ENCODE results near the gene ERVFRD-1. TPM values are rescaled to one million over a fixed set of nuclear protein-coding genes. Genes with fewer than 3 reads are reported as not detected.

The ERVFRD-1 gene
- polyA plus RNA-seq, 1 donor (not counting 4 experiments of a cell fraction or from before 2014, with no cell fraction given): not detected

DNA sequence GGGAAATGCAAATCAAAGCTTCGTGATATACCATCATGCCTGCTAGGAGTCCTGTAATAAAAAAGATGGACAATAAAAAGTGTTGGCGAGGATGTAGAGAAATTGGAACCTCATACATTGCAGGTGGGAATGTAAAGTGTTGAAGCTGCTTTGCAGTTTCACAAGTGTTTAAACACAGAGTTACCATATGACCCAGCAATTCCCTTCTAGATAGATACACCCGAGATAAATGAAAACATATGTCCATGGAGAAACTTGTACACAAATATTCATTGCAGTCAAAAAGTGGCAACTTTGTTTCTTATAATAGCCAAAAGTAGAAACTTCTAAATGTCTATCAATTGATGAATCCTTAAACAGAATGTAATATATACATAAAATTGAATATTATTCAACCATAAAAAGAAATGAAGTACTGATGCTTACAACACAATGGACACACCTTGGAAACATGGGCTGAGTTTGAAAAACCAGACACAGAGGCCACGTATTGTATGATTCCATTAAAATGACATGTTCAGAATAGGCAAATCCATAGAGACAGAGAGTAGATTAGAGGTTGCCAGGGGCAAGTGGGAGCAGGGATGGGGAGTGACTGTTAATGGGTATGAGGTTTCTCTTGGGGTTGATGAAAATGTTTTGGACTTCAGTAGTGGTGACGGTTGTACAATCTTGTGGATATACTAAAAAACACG is 20.8 kb upstream of the ERVFRD-1 start:
- FAIRE-seq: no peak
- H3K79me2 ChIP-seq (ENCODE audit: control insufficient read depth, insufficient read depth, low read length): peaks cover 43% of the 10 kb centered on the region

DNA sequence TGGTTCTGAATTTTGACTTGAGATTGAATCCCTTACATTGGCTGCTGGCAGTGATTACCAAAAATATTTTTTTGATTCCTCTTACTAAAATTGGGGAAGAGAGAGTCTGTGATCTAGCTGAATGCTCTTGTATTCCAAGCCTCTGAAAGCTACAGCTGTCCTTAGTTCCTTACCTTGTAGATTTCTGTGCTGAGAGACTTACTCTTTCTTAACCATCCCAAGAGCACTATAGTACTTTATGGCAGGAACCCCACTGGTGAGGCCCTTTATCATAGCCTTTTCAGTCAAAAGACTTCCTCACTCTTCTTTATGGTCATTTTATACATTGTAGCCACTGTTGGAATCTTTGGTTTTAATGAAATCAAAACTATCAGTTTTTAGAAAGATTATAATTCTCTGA is 19.1 kb upstream of the ERVFRD-1 start:
- TF ChIP-seq, protein P1, sequence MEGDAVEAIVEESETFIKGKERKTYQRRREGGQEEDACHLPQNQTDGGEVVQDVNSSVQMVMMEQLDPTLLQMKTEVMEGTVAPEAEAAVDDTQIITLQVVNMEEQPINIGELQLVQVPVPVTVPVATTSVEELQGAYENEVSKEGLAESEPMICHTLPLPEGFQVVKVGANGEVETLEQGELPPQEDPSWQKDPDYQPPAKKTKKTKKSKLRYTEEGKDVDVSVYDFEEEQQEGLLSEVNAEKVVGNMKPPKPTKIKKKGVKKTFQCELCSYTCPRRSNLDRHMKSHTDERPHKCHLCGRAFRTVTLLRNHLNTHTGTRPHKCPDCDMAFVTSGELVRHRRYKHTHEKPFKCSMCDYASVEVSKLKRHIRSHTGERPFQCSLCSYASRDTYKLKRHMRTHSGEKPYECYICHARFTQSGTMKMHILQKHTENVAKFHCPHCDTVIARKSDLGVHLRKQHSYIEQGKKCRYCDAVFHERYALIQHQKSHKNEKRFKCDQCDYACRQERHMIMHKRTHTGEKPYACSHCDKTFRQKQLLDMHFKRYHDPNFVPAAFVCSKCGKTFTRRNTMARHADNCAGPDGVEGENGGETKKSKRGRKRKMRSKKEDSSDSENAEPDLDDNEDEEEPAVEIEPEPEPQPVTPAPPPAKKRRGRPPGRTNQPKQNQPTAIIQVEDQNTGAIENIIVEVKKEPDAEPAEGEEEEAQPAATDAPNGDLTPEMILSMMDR (optimal IDR thresholded peaks at IDR 0.05 in 1 of 3, IDR thresholded peaks at IDR 0.05 in 1 of 3, conservative IDR thresholded peaks at IDR 0.05 in 1 of 3; ENCODE audit: extremely low read depth in 1 of 3, insufficient read depth in 2 of 3, low read length in 3 of 3): no peak
- no peak for TF ChIP-seq EZH2 (IDR thresholded peaks at IDR 0.05; ENCODE audit: low read length)
- no peak overlapping the region for H3K4me3 ChIP-seq (ENCODE audit: control insufficient read depth in 2 of 3, extremely low read depth in 1 of 3, insufficient read depth in 2 of 3, low read depth in 1 of 3, low read length in 3 of 3)
- no peak overlapping the region for H3K27ac ChIP-seq (ENCODE audit: control insufficient read depth, insufficient read depth, low read length)
- H3K9me3 ChIP-seq (ENCODE audit: control insufficient read depth, low read depth, low read length): no peaks in the 10 kb centered on the region
- no peak overlapping the region for H3K9ac ChIP-seq (ENCODE audit: control insufficient read depth, extremely low read depth, insufficient read depth, low read length)
- H2AFZ ChIP-seq (ENCODE audit: control insufficient read depth, low read length): no peak overlapping the region
- DNase-seq (ENCODE audit: low read depth, low spot score) (no peak), FAIRE-seq (no peak)
- no peak overlapping the region for H3K4me2 ChIP-seq (ENCODE audit: control insufficient read depth, extremely low read depth, insufficient read depth, low read depth, low read length)
- H3K9me1 ChIP-seq (ENCODE audit: control insufficient read depth, extremely low read depth, insufficient read depth, low read length): no peaks in the 10 kb centered on the region
- no peaks in the 10 kb centered on the region for H3K27me3 ChIP-seq (ENCODE audit: control insufficient read depth, extremely low read depth, insufficient read depth, low read length)
- peaks cover 7 to 8% of the 10 kb centered on the region in 2 experiments for H3K36me3 ChIP-seq (ENCODE audit: control insufficient read depth in 2 of 2, extremely low read depth in 1 of 2, insufficient read depth in 2 of 2, low read length in 2 of 2)
- no peaks in the 10 kb centered on the region for H4K20me1 ChIP-seq (ENCODE audit: control insufficient read depth, extremely low read depth, insufficient read depth, low read length)
- peaks cover 54% of the 10 kb centered on the region for H3K79me2 ChIP-seq (ENCODE audit: control insufficient read depth, insufficient read depth, low read length)
- dilution Hi-C loops (cut with MboI; ENCODE audit: extremely low pct_ligation_motif_present, low sequenced_read_pairs): no loop called here
- no peaks in the 10 kb centered on the region for H3K4me1 ChIP-seq (ENCODE audit: control insufficient read depth, extremely low read depth, insufficient read depth, low read length)

More for the DNA sequence above, 20.8 kb upstream of the ERVFRD-1 start:
- TF ChIP-seq, protein P1 (optimal IDR thresholded peaks at IDR 0.05 in 1 of 3, IDR thresholded peaks at IDR 0.05 in 1 of 3, conservative IDR thresholded peaks at IDR 0.05 in 1 of 3; ENCODE audit: extremely low read depth in 1 of 3, insufficient read depth in 2 of 3, low read length in 3 of 3): no peak
- no peak for TF ChIP-seq EZH2 (IDR thresholded peaks at IDR 0.05; ENCODE audit: low read length)
- no peaks in the 10 kb centered on the region for H3K27me3 ChIP-seq (ENCODE audit: control insufficient read depth, extremely low read depth, insufficient read depth, low read length)
- H4K20me1 ChIP-seq (ENCODE audit: control insufficient read depth, extremely low read depth, insufficient read depth, low read length): no peaks in the 10 kb centered on the region
- H3K36me3 ChIP-seq (ENCODE audit: control insufficient read depth in 2 of 2, extremely low read depth in 1 of 2, insufficient read depth in 2 of 2, low read length in 2 of 2): peaks cover 7% of the 10 kb centered on the region in 2 experiments
- dilution Hi-C loops (cut with MboI; ENCODE audit: extremely low pct_ligation_motif_present, low sequenced_read_pairs): no loop called here
- no peaks in the 10 kb centered on the region for H3K9me1 ChIP-seq (ENCODE audit: control insufficient read depth, extremely low read depth, insufficient read depth, low read length)
- no peak for DNase-seq (ENCODE audit: low read depth, low spot score)
- H3K9ac ChIP-seq (ENCODE audit: control insufficient read depth, extremely low read depth, insufficient read depth, low read length): no peak overlapping the region
- no peak overlapping the region for H2AFZ ChIP-seq (ENCODE audit: control insufficient read depth, low read length)
- peaks cover 15% of the 10 kb centered on the region for H3K4me1 ChIP-seq (ENCODE audit: control insufficient read depth, extremely low read depth, insufficient read depth, low read length)
- no peak overlapping the region for H3K4me3 ChIP-seq (ENCODE audit: control insufficient read depth in 2 of 3, extremely low read depth in 1 of 3, insufficient read depth in 2 of 3, low read depth in 1 of 3, low read length in 3 of 3)
- H3K4me2 ChIP-seq (ENCODE audit: control insufficient read depth, extremely low read depth, insufficient read depth, low read depth, low read length): no peak overlapping the region
- H3K27ac ChIP-seq (ENCODE audit: control insufficient read depth, insufficient read depth, low read length): no peak overlapping the region
- no peaks in the 10 kb centered on the region for H3K9me3 ChIP-seq (ENCODE audit: control insufficient read depth, low read depth, low read length)
